Natural killer cell (primary cell): ENCODE results near the gene BGN. TPM values are rescaled to one million over a fixed set of nuclear protein-coding genes. Genes with fewer than 3 reads are reported as not detected.

Source experiments
- ATAC-seq, 3 donors: fragments of 150-1000 bp in 2 of 3; fragments of 200-7000 bp in 1 of 3; cut with Tn5 transposase; 1 replicate in 1 of 3; 2 replicates in 2 of 3; pipeline ENCODE4 v1.10.0; 2021; ENCODE audit warnings: mild to moderate bottlenecking in 2 of 3, moderate library complexity in 2 of 3
- DNase-seq, 2 donors: peaks; one replicate each; pipeline versions ENCODE4 v3.0.0 to v3.0.0-alpha.2; 2013 to 2021; ENCODE audit warnings: mixed read lengths in 1 of 2
- H3K27ac ChIP-seq: one replicate; pipeline ENCODE4 v1.5.1; 2013; ENCODE audit warnings: mild to moderate bottlenecking, low read length
- H3K27me3 ChIP-seq: one replicate; pipeline ENCODE4 v1.6.1; 2013; ENCODE audit warnings: low read length; ENCODE audit not compliant: control insufficient read depth, insufficient read depth
- H3K36me3 ChIP-seq: one replicate; pipeline ENCODE4 v1.6.1; 2013; ENCODE audit warnings: low read length; ENCODE audit not compliant: control insufficient read depth, insufficient read depth
- H3K4me1 ChIP-seq: one replicate; pipeline ENCODE4 v1.6.1; 2013; ENCODE audit warnings: low read length; ENCODE audit not compliant: control insufficient read depth, insufficient read depth
- H3K4me3 ChIP-seq: one replicate; pipeline ENCODE4 v1.5.1; 2013; ENCODE audit warnings: low read length
- H3K9me3 ChIP-seq: one replicate; pipeline ENCODE4 v1.6.1; 2013; ENCODE audit warnings: low read length; ENCODE audit not compliant: control insufficient read depth, insufficient read depth
- H3K27ac Mint-ChIP-seq, 2 donors: one replicate each; pipeline ENCODE4 v1.8.0; 2022; ENCODE audit warnings: mild to moderate bottlenecking in 2 of 2, mixed read lengths in 2 of 2, moderate library complexity in 1 of 2
- H3K27me3 Mint-ChIP-seq, 2 donors: one replicate each; pipeline ENCODE4 v1.8.0; 2022; ENCODE audit warnings: low read depth in 2 of 2, mixed read lengths in 2 of 2
- H3K36me3 Mint-ChIP-seq: one replicate; pipeline ENCODE4 v1.8.0; 2022; ENCODE audit warnings: mixed read lengths
- H3K4me1 Mint-ChIP-seq, 2 donors: one replicate each; pipeline ENCODE4 v1.8.0; 2022; ENCODE audit warnings: mixed read lengths in 2 of 2
- H3K4me3 Mint-ChIP-seq: one replicate; pipeline ENCODE4 v1.8.0; 2022; ENCODE audit warnings: mild to moderate bottlenecking, moderate library complexity, mixed read lengths
- H3K9me3 Mint-ChIP-seq, 2 donors: one replicate each; pipeline ENCODE4 v1.8.0; 2022; ENCODE audit warnings: mixed read lengths in 2 of 2
- WGBS: methylation state at CpG from one replicate; pipeline ENCODE4 v1.1.7; 2013; ENCODE audit warnings: missing lambda C conversion rate; ENCODE audit not compliant: insufficient coverage; 5-methylcytosine and 5-hydroxymethylcytosine counted together
- intact Hi-C: fragments of 100-400 bp; cut with micrococcal nuclease; formaldehyde crosslinking; loops from one replicate; pipeline ENCODE4 v1.14.2; 2022
- total RNA-seq, 4 donors: library from RNA; stranded (reverse); fragments of 120-200 nt in 1 of 4; gene quantifications; one replicate each; pipeline versions ENCODE4 v1.2.3 to v1.2.4, GENCODE V29; 2013 to 2022
- TF ChIP-seq, protein P1 (sequence below): fragments of 200-600 bp; IDR thresholded peaks from one replicate; pipeline ENCODE4 v1.8.0; 2022; ENCODE audit warnings: antibody characterized with exemption

BGN gene
- total RNA-seq, 3 donors from 2014 or later (not counting 1 experiment from before 2014, with no cell fraction given), result not detected

GRCh38 chrX:153511784-153512500 is 17.2 kb downstream of the BGN start:
- intact Hi-C loops, result no loop called here
- TF ChIP-seq, protein P1, sequence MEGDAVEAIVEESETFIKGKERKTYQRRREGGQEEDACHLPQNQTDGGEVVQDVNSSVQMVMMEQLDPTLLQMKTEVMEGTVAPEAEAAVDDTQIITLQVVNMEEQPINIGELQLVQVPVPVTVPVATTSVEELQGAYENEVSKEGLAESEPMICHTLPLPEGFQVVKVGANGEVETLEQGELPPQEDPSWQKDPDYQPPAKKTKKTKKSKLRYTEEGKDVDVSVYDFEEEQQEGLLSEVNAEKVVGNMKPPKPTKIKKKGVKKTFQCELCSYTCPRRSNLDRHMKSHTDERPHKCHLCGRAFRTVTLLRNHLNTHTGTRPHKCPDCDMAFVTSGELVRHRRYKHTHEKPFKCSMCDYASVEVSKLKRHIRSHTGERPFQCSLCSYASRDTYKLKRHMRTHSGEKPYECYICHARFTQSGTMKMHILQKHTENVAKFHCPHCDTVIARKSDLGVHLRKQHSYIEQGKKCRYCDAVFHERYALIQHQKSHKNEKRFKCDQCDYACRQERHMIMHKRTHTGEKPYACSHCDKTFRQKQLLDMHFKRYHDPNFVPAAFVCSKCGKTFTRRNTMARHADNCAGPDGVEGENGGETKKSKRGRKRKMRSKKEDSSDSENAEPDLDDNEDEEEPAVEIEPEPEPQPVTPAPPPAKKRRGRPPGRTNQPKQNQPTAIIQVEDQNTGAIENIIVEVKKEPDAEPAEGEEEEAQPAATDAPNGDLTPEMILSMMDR, result no peak
- H3K4me1 Mint-ChIP-seq, result peaks cover 4% of the 10 kb centered on the region in 2 donors
- H3K36me3 Mint-ChIP-seq, result no peaks in the 10 kb centered on the region
- no peak overlapping the region for H3K4me3 Mint-ChIP-seq
- H3K27me3 Mint-ChIP-seq, result peaks cover 0 to 7% of the 10 kb centered on the region in 2 donors
- H3K27me3 ChIP-seq, result no peaks in the 10 kb centered on the region
- H3K4me3 ChIP-seq, result no peak overlapping the region
- DNase-seq (no peak), ATAC-seq (no peak)
- H3K9me3 Mint-ChIP-seq, result no peaks in the 10 kb centered on the region
- WGBS, result 83% methylated on average over 17 of the region's 17 CpGs
- H3K27ac Mint-ChIP-seq, result no peak overlapping the region
- H3K9me3 ChIP-seq, result no peaks in the 10 kb centered on the region
- H3K36me3 ChIP-seq, result no peaks in the 10 kb centered on the region
- H3K27ac ChIP-seq, result no peak overlapping the region
- H3K4me1 ChIP-seq, result peaks cover 6% of the 10 kb centered on the region

DNA sequence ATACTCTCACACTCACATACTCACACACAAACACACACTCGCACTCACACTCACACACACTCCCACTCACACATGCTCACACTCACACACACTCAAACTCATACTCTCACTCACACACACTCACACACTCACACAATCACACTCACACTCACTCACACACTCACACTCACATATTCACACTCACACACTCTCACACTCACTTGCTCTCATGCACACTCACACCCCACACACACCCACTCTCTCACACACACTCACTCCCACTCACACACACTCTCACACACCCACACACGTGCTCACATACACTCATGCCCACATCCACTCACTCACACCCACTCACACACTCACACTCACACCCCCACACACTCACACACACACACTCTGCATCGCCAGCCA is 17.7 kb downstream of the BGN start:
- Mint-ChIP-seq H3K27me3 (peaks cover 0 to 7% of the 10 kb centered on the region in 2 donors), H3K36me3 (no peaks in the 10 kb centered on the region), H3K9me3 (no peaks in the 10 kb centered on the region), H3K4me1 (peaks cover 4% of the 10 kb centered on the region in 2 donors), H3K4me3 (no peak overlapping the region), H3K27ac (no peak overlapping the region)
- intact Hi-C loops, result no loop called here
- DNase-seq (no peak), ATAC-seq (no peak)
- TF ChIP-seq, protein P1, result no peak
- Histone ChIP-seq H3K4me3 (no peak overlapping the region), H3K27me3 (no peaks in the 10 kb centered on the region), H3K4me1 (peaks cover 3% of the 10 kb centered on the region), H3K9me3 (no peaks in the 10 kb centered on the region), H3K36me3 (no peaks in the 10 kb centered on the region), H3K27ac (no peak overlapping the region)
- 89% methylated on average over 3 of the region's 3 CpGs for WGBS

DNA sequence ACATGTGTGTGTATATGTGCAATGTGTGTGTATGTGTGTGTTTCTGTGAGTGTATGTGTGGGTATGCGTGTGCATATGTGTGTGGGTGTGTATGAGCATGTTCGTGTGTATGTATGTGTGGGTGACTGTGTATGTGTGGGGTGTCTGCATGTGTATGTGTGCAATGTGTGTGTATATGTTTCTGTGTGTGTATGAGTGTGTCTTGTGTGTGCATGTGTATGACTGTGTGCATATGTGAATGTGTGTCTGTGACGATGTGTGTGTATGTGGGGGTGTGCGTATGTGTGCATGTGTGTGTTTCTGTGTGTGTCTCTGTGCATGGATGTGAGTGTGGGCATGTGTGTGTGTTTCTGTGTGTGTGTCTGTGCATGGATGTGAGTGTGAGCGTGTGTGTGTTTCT is 18.5 kb downstream of the BGN start:
- no peak overlapping the region for H3K4me3 Mint-ChIP-seq
- Histone ChIP-seq H3K27ac (no peak overlapping the region), H3K36me3 (no peaks in the 10 kb centered on the region), H3K27me3 (no peaks in the 10 kb centered on the region), H3K9me3 (no peaks in the 10 kb centered on the region), H3K4me1 (no peaks in the 10 kb centered on the region), H3K4me3 (no peak overlapping the region)
- no peak overlapping the region for H3K27ac Mint-ChIP-seq
- no peaks in the 10 kb centered on the region for H3K4me1 Mint-ChIP-seq
- H3K36me3 Mint-ChIP-seq, result no peaks in the 10 kb centered on the region
- TF ChIP-seq, protein P1, result no peak
- intact Hi-C loops, result no loop called here
- DNase-seq, result no peak
- WGBS, result 99% methylated on average over 5 of the region's 5 CpGs
- H3K9me3 Mint-ChIP-seq, result no peaks in the 10 kb centered on the region
- H3K27me3 Mint-ChIP-seq, result peaks cover 0 to 8% of the 10 kb centered on the region in 2 donors
- no peak for ATAC-seq

DNA sequence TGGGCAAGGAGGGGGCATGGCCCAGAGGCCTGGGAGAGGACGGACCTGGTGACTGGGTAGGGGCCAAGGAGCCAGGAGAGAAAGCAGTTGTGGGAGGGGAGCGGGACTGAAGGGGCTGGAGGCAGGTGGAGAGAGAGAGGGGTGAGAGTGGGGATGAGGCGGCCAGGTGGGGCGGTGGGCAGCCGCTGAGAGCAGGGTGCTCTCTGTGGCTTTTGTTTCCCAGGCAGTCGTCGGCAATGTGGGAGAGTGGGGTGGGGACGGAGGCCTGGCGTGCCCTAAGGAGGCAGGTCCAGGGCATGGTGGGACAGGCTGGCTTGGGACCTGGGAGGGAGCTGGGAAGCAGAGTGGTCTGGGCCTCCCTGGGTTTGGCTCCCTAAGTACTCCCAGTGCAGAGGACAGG is 19.5 kb downstream of the BGN start:
- no peak for ATAC-seq
- no peaks in the 10 kb centered on the region for H3K36me3 ChIP-seq
- H3K4me3 ChIP-seq, result no peak overlapping the region
- DNase-seq, result no peak
- Mint-ChIP-seq H3K27me3 (peaks cover 0 to 10% of the 10 kb centered on the region in 2 donors), H3K9me3 (no peaks in the 10 kb centered on the region), H3K27ac (no peak overlapping the region), H3K36me3 (no peaks in the 10 kb centered on the region), H3K4me3 (no peak overlapping the region), H3K4me1 (no peaks in the 10 kb centered on the region)
- no peaks in the 10 kb centered on the region for H3K4me1 ChIP-seq
- no peaks in the 10 kb centered on the region for H3K9me3 ChIP-seq
- WGBS, result 91% methylated on average over 9 of the region's 9 CpGs
- intact Hi-C loops, result no loop called here
- peaks cover 2% of the 10 kb centered on the region for H3K27me3 ChIP-seq
- H3K27ac ChIP-seq, result no peak overlapping the region
- TF ChIP-seq, protein P1, result no peak
